ACC112 (cell line): ENCODE data around the gene B4GALNT4.
"Not testable (repeated sequence)": the region's sequence is repeated elsewhere in the genome, so short reads cannot be mapped to it uniquely, and the experiment has no call there.

Experiments
- H2AFZ ChIP-seq: fragments of 200-600 bp; sonication (generic); one replicate; pipeline ENCODE4 v1.6.0; 2017; ENCODE audit warnings: antibody characterized with exemption, low read length; ENCODE audit not compliant: unreplicated experiment
- H3K27ac ChIP-seq: fragments of 200-600 bp; sonication (generic); 2 replicates; pipeline ENCODE4 v1.5.1; 2014; ENCODE audit warnings: low read depth, mild to moderate bottlenecking, antibody characterized with exemption, low read length, moderate library complexity
- H3K27me3 ChIP-seq: fragments of 200-600 bp; sonication (generic); 2 replicates; pipeline ENCODE4 v1.6.1; 2014; ENCODE audit warnings: mild to moderate bottlenecking, antibody characterized with exemption, low read length, moderate library complexity, mixed read lengths; ENCODE audit not compliant: insufficient read depth
- H3K36me3 ChIP-seq: fragments of 200-600 bp; sonication (generic); 2 replicates; pipeline ENCODE4 v1.6.1; 2016; ENCODE audit warnings: mild to moderate bottlenecking, antibody characterized with exemption, low read length, moderate library complexity, mixed read lengths; ENCODE audit not compliant: insufficient read depth
- H3K4me1 ChIP-seq: fragments of 200-600 bp; sonication (generic); one replicate; pipeline ENCODE4 v1.6.1; 2016; ENCODE audit warnings: low read length, mixed read lengths; ENCODE audit not compliant: insufficient read depth, unreplicated experiment, control insufficient read depth
- H3K4me3 ChIP-seq: fragments of 200-600 bp; sonication (generic); 2 replicates; pipeline ENCODE4 v1.5.1; 2014; ENCODE audit warnings: mild to moderate bottlenecking, low read depth, low read length
- H3K79me2 ChIP-seq: fragments of 200-600 bp; sonication (generic); one replicate; pipeline ENCODE4 v1.6.0; 2016; ENCODE audit warnings: low read length; ENCODE audit not compliant: control insufficient read depth, unreplicated experiment, insufficient read depth

B4GALNT4 gene

DNA sequence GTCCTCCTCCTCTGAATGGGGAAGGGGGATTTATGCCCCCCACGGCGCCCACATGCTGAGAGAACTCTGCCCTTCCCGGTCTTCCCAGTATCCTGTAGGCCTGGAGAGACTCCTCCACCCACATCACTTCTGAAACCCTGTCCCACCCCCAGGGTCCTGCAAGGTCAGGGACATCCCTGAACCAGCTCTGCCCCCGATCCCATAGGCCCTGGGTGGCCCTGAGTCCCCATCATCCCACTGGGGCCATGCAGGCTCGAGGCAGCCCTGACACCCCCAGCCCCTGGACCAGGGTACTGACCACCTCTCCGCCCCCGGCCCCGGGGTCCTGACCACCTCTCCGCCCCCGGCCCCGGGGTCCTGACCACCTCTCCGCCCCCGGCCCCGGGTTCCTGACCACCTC lies 11.7 kb downstream of the B4GALNT4 start:
- Histone ChIP-seq H3K36me3 (no peaks in the 10 kb centered on the region), H3K27ac (no peak overlapping the region), H3K79me2 (no peaks in the 10 kb centered on the region), H3K4me1 (no peaks in the 10 kb centered on the region), H3K27me3 (no peaks in the 10 kb centered on the region), H3K4me3 (no peak overlapping the region), H2AFZ (no peak overlapping the region)

DNA sequence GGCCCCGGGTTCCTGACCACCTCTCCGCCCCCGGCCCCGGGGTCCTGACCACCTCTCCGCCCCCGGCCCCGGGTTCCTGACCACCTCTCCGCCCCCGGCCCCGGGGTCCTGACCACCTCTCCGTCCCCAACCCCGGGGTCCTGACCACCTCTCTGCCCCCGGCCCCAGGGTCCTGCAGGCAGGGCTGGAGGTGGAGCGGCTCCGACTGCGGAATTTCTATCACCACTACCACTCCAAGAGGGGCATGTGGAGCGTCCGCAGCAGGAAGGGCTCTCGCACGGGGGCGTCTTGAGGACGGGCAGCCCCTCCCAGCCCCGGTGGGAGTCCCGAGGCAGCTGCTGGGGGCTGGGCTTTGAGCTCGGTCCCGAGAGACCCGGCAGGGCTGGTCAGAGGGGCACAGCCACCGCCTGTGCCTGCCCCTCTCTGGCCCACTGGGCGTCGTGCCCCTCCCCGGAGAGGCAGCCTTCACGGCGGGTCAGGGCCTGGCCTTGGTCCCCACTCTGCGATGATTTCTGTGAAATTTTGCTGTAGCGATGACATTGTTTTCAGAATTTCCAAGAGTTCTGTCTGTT lies 12.3 kb downstream of the B4GALNT4 start:
- Histone ChIP-seq H3K4me3 (no peak overlapping the region), H3K27ac (no peak overlapping the region)

DNA sequence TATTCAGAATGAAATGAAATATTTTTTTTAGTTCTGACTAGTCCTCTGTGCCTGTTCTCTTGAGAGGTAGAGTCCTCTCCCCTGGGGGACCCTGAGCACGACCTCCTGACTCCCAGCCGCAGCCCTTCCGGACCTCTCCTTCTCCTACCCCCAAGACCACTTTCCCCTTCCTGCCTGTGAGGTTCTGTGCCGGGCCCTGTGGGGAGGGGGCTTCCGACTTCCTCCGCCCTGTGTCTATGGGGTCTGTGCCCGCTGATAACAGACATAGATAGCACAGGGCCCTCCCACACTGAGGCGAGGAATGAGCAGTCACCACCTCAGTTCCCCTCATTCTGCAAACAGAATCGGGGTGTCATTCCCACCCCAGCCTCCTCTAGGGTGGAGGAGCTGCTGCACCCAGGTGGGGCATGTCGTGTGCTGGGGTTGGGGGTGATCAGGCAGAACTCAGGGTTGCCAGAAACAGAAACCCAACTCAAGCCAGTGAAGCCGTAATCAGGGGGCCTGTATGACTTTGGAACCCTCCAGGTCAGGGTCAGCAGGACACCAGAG lies 12.9 kb downstream of the B4GALNT4 start:
- Histone ChIP-seq H3K27ac (no peak overlapping the region), H3K27me3 (no peaks in the 10 kb centered on the region), H3K79me2 (no peaks in the 10 kb centered on the region), H2AFZ (no peak overlapping the region), H3K4me1 (no peaks in the 10 kb centered on the region), H3K4me3 (no peak overlapping the region), H3K36me3 (no peaks in the 10 kb centered on the region)

More for the DNA sequence above, 12.3 kb downstream of the B4GALNT4 start:
- no peaks in the 10 kb centered on the region for H3K4me1 ChIP-seq
- H2AFZ ChIP-seq: no peak overlapping the region
- no peaks in the 10 kb centered on the region for H3K27me3 ChIP-seq
- no peaks in the 10 kb centered on the region for H3K79me2 ChIP-seq
- no peaks in the 10 kb centered on the region for H3K36me3 ChIP-seq

DNA sequence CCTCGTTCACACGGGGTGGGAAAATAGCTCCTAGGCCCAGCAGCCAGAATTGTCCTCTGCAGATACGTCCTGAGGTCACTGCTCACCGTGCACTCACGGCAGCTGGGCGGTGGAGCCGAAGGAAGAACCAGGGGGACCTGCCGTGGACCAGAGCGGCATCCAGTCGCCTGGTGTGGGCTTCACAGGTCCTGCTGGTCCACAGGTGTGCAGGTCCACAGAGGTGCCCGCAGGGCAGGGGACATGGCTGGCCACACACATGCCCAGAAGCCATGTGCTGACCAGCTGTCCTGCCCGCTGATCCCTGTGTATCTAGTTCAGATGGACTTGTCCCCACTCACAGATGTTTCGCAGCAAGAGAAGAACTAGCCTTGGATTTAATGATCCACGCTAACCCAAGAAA lies 14.1 kb downstream of the B4GALNT4 start:
- Histone ChIP-seq H3K36me3 (no peaks in the 10 kb centered on the region), H2AFZ (no peak overlapping the region), H3K27ac (no peak overlapping the region), H3K79me2 (no peaks in the 10 kb centered on the region), H3K4me1 (no peaks in the 10 kb centered on the region), H3K4me3 (no peak overlapping the region), H3K27me3 (no peaks in the 10 kb centered on the region)

DNA sequence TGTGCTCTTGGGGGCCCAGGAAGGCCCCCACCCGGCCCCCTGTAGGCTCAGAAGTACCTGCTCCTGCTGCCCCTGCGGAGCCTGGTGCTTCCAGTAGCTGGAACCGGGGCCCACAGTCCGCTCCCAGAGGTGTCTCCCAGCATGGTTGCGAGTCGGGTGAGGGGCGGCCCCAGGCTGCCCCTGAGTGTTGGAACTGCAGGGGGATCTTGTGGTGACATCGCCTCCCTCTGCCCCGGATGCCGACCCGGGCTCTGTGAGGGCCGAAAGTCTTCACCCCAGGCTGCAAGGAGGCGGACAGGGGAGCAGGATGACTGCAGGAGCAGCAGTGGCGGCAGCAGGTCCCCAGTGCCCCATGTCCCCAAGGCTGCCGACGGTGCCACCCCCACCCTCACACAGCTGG lies 15.2 kb downstream of the B4GALNT4 start:
- no peak overlapping the region for H3K27ac ChIP-seq
- no peaks in the 10 kb centered on the region for H3K79me2 ChIP-seq
- H3K4me1 ChIP-seq: no peaks in the 10 kb centered on the region
- H2AFZ ChIP-seq: no peak overlapping the region
- no peak overlapping the region for H3K4me3 ChIP-seq
- no peaks in the 10 kb centered on the region for H3K36me3 ChIP-seq
- H3K27me3 ChIP-seq: no peaks in the 10 kb centered on the region

DNA sequence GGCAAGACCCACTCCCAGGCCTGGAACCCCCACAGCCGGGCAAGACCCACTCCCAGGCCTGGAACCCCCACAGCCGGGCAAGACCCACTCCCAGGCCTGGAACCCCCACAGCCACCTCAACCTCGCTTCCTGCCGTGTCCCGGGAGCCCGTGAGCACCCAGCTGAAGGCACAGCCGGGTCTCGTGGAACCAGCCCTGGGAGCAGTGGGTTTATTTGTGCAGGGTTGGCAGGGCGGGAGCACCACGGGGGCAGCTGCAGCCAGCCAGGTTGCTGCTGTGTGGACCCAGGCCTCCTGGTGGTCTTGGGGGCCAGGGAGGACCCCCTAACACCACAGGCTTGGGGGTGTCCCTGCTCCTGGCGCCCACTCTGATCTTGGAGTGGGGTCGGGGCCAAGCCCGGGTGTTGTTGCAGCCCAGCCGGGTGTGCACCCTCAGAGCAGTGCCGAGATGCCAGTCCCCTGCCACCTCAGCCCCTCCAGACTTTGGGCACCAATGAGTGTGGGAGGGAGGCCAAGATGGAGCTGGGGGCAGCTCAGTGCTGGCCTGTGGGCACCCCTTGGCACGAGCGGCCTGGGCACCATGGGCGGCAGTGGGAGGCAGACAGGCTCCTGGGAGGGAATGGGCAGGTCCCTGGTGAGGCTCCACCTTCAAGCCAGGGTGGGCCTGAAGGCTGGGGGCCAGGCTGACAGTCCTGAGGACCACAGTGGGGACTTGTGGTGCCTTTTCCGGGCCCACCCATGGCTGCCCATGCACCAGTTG lies 16.5 kb downstream of the B4GALNT4 start:
- Histone ChIP-seq H3K4me1 (no peaks in the 10 kb centered on the region), H3K36me3 (no peaks in the 10 kb centered on the region), H3K27me3 (no peaks in the 10 kb centered on the region), H3K27ac (no peak overlapping the region), H2AFZ (no peak overlapping the region), H3K79me2 (no peaks in the 10 kb centered on the region), H3K4me3 (no peak overlapping the region)

DNA sequence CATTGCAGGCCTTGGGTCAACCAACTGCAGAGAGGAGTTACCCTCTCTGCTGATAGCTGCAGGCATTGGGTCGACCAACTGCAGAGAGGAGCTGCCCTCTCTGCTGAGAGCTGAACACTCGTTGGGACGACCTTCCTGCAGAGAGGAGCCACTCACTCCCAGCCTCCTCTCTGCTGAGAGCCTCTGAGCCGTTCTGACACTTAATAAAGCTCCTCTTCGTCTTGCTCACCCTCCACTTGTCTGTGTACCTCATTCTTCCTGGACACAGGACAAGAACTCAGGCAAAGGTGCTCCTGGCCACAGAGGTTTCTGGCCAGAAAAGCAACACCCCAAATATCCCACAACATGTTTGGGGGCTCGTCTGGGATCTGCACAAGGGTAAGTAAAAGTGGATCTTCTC lies 17.2 kb downstream of the B4GALNT4 start:
- H3K4me3 ChIP-seq: no peak overlapping the region
- no peak overlapping the region for H3K27ac ChIP-seq
- no peaks in the 10 kb centered on the region for H3K27me3 ChIP-seq
- no peaks in the 10 kb centered on the region for H3K4me1 ChIP-seq
- no peak overlapping the region for H2AFZ ChIP-seq
- no peaks in the 10 kb centered on the region for H3K36me3 ChIP-seq
- no peaks in the 10 kb centered on the region for H3K79me2 ChIP-seq

DNA sequence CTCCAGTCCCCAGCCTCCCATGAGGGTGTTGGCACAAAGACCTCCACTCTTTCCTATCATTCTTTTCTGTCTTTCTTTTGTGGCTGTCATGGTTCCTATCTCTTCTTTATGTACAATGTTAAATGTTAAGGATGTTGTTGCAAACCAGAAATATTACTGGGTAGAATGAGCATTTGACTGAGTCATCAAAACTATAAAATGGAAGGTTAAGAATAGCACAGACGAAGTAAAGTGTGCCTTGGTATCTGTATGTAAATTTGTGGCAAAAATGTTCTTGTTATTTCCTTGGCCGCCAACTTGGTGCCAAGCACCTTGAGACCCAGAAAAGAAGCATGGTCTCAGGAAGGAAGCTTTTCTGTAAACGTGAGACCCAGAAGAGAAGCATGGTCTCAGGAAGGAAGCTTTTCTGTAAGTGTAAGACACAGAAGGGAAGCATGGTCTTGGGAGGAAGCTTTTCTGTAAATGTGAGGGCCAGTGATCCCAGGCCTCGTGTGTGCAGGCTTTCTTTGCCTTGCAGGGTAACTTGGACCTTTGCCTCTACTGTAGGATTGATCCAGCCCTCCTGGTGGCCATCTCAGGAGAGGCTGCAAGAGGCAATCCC lies 18.0 kb downstream of the B4GALNT4 start:
- H3K4me1 ChIP-seq: no peaks in the 10 kb centered on the region
- no peak overlapping the region for H3K4me3 ChIP-seq
- H3K27me3 ChIP-seq: no peaks in the 10 kb centered on the region
- no peak overlapping the region for H3K27ac ChIP-seq
- H2AFZ ChIP-seq: no peak overlapping the region
- no peaks in the 10 kb centered on the region for H3K36me3 ChIP-seq
- H3K79me2 ChIP-seq: no peaks in the 10 kb centered on the region

DNA sequence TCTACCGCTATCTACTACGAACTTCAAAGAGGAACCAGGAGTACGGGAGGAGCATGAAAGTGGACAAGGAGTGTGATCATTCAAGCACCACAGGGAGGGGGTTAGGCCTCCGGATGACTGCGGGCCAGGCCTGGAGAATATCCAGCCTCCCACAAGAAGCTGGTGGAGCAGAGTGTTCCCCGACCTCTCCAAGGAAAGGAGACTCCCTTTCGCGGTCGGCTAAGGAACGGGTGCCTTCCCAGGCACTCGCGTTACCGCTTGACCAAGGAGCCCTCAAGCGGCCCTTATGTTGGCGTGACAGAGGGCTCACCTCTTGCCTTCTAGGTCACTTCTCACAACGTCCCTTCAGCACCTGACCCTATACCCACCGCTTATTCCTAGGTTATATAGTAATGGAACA lies 20.1 kb downstream of the B4GALNT4 start:
- peaks cover 18% of the 10 kb centered on the region for H3K4me1 ChIP-seq
- not testable (repeated sequence) for H3K27me3 ChIP-seq, H3K79me2 ChIP-seq, H2AFZ ChIP-seq, H3K36me3 ChIP-seq, H3K27ac ChIP-seq, H3K4me3 ChIP-seq

DNA sequence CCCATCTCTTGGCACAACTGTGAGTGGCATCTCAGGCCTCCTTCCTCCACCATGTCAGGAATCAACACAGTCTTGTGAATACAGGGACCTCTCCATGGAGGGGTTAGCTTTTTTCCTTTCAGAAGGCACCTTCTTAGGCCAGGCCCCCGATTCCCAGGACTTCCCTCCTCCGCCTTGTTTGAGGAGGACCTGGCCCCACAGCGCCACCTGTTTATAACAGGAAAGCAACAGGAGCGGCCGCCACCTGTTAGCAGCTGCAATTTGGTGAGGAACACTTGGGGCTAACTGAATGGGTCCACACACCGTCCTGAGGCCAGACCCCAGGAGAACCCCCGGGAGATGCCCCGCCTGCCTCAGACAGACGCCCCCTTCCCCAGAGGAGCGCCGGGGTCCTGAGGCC lies 20.9 kb downstream of the B4GALNT4 start:
- Histone ChIP-seq H3K4me1 (peaks cover 26% of the 10 kb centered on the region), H3K79me2 (no peaks in the 10 kb centered on the region), H3K27ac (no peak overlapping the region), H3K4me3 (no peak overlapping the region), H2AFZ (no peak overlapping the region), H3K36me3 (no peaks in the 10 kb centered on the region), H3K27me3 (no peaks in the 10 kb centered on the region)
